Karpas-422 (cell line): ENCODE results near the gene CGB5. TPM values are rescaled to one million over a fixed set of nuclear protein-coding genes. Genes with fewer than 3 reads are reported as not detected.

Experiments
- small RNA-seq: library from RNA; depleted of rRNA; stranded (forward); fragments of <200 nt; gene quantifications from one replicate; pipeline ENCODE3, GENCODE V24; 2014
- total RNA-seq: library from RNA; depleted of rRNA; stranded (reverse); fragments of >200 nt; shearing (Covaris generic); gene quantifications from 2 replicates; pipeline ENCODE4 v1.2.3, GENCODE V29; 2014; ENCODE audit warnings: low replicate concordance; rRNA removed

The CGB5 gene
- total RNA-seq, 1 experiment from 2014 or later, result not detected

Small RNA genes lying within 50 kb of the gene (small RNA-seq; reads per million reads assigned to genes)
- not detected for gene MIR6798
- not detected for gene RN7SL708P

Other genes with a start within 250 kb of the CGB5 start
- gene BCAT2, start 232.8 kb upstream of the CGB5 start, total RNA-seq, result 45.9 and 74.6 TPM in 2 replicates
- 1.0 and 1.9 TPM in 2 replicates for gene HSD17B14, start 207.4 kb upstream of the CGB5 start, total RNA-seq
- not detected in 2 replicates for gene PLEKHA4, start 175.2 kb upstream of the CGB5 start, total RNA-seq
- gene PPP1R15A, start 171.4 kb upstream of the CGB5 start, total RNA-seq, result 22.6 and 31.3 TPM in 2 replicates
- gene TULP2, start 145.1 kb upstream of the CGB5 start, total RNA-seq, result not detected in 2 replicates
- 57.5 and 98.2 TPM in 2 replicates for gene NUCB1, start 143.5 kb upstream of the CGB5 start, total RNA-seq
- 1.4 and 3.3 TPM in 2 replicates for gene DHDH, start 110.1 kb upstream of the CGB5 start, total RNA-seq
- 93.8 and 164 TPM in 2 replicates for gene BAX, start 89.0 kb upstream of the CGB5 start, total RNA-seq
- gene FTL, start 78.5 kb upstream of the CGB5 start, total RNA-seq, result 6,036 and 6,638 TPM in 2 replicates
- gene GYS1, start 50.5 kb upstream of the CGB5 start, total RNA-seq, result 39.0 and 42.6 TPM in 2 replicates
- gene RUVBL2, start 50.0 kb upstream of the CGB5 start, total RNA-seq, result 107 and 298 TPM in 2 replicates
- not detected in 2 replicates for gene LHB, start 26.8 kb upstream of the CGB5 start, total RNA-seq
- gene CGB3, start 19.5 kb upstream of the CGB5 start, total RNA-seq, result not detected in 2 replicates
- gene CGB2, start 12.0 kb upstream of the CGB5 start, total RNA-seq, result not detected in 2 replicates
- gene CGB1, start 7.0 kb upstream of the CGB5 start, total RNA-seq, result not detected in 2 replicates
- not detected in 2 replicates for gene CGB8, start 5.3 kb downstream of the CGB5 start, total RNA-seq
- not detected in 2 replicates for gene CGB7, start 13.9 kb downstream of the CGB5 start, total RNA-seq
- not detected in 2 replicates for gene NTF4, start 21.0 kb downstream of the CGB5 start, total RNA-seq
- not detected in 2 replicates for gene KCNA7, start 28.9 kb downstream of the CGB5 start, total RNA-seq
- gene SNRNP70, start 41.6 kb downstream of the CGB5 start, total RNA-seq, result 420 and 646 TPM in 2 replicates
- 6.4 and 23.4 TPM in 2 replicates for gene LIN7B, start 70.5 kb downstream of the CGB5 start, total RNA-seq
- gene C19orf73, start 75.3 kb downstream of the CGB5 start, total RNA-seq, result 3.4 and 5.5 TPM in 2 replicates
- 5.4 and 7.9 TPM in 2 replicates for gene PPFIA3, start 75.7 kb downstream of the CGB5 start, total RNA-seq
- not detected in 2 replicates for gene HRC, start 111.5 kb downstream of the CGB5 start, total RNA-seq
- not detected in 2 replicates for gene TRPM4, start 113.9 kb downstream of the CGB5 start, total RNA-seq